T-helper 2 cell treated with Interferon-gamma antibody and Interleukin-4, amounts not matched to agents 5 μg/mL and 100 μg/mL, for 36 hours (primary cell): ENCODE results near the gene AIG1.

Source experiments
- DNase-seq: peaks from one replicate; pipeline ENCODE4 v3.0.0; 2021; ENCODE audit warnings: low spot score
- H3K27ac Mint-ChIP-seq: one replicate; pipeline ENCODE4 v1.8.0; 2021; ENCODE audit warnings: mild to moderate bottlenecking, mixed read lengths
- H3K27me3 Mint-ChIP-seq: one replicate; pipeline ENCODE4 v1.8.0; 2021; ENCODE audit warnings: low read depth, mixed read lengths
- H3K36me3 Mint-ChIP-seq: one replicate; pipeline ENCODE4 v1.8.0; 2021; ENCODE audit warnings: low read depth, mixed read lengths
- H3K4me1 Mint-ChIP-seq: one replicate; pipeline ENCODE4 v1.8.0; 2021; ENCODE audit warnings: low read depth, mixed read lengths
- H3K4me3 Mint-ChIP-seq: one replicate; pipeline ENCODE4 v1.8.0; 2022; ENCODE audit warnings: mild to moderate bottlenecking, moderate library complexity, mixed read lengths
- H3K9me3 Mint-ChIP-seq: one replicate; pipeline ENCODE4 v1.8.0; 2021; ENCODE audit warnings: mixed read lengths

AIG1 gene

GRCh38 chr6:143112837-143113236, 52.1 kb downstream of the AIG1 start:
- DNase-seq, result no peak
- no peak overlapping the region for H3K27ac Mint-ChIP-seq
- H3K4me1 Mint-ChIP-seq, result no peaks in the 10 kb centered on the region
- no peaks in the 10 kb centered on the region for H3K36me3 Mint-ChIP-seq
- no peaks in the 10 kb centered on the region for H3K27me3 Mint-ChIP-seq
- H3K4me3 Mint-ChIP-seq, result no peak overlapping the region
- H3K9me3 Mint-ChIP-seq, result no peaks in the 10 kb centered on the region

GRCh38 chr6:143115728-143116127, 55.0 kb downstream of the AIG1 start:
- no peak overlapping the region for H3K4me3 Mint-ChIP-seq
- no peaks in the 10 kb centered on the region for H3K27me3 Mint-ChIP-seq
- no peak for DNase-seq
- no peaks in the 10 kb centered on the region for H3K9me3 Mint-ChIP-seq
- H3K36me3 Mint-ChIP-seq, result no peaks in the 10 kb centered on the region
- no peak overlapping the region for H3K27ac Mint-ChIP-seq
- no peaks in the 10 kb centered on the region for H3K4me1 Mint-ChIP-seq

- Mint-ChIP-seq H3K27ac (no peak overlapping the region), H3K9me3 (no peaks in the 10 kb centered on the region), H3K36me3 (no peaks in the 10 kb centered on the region), H3K27me3 (no peaks in the 10 kb centered on the region), H3K4me1 (no peaks in the 10 kb centered on the region), H3K4me3 (no peak overlapping the region)
- DNase-seq, result no peak
These were observed 56.4 kb downstream of the AIG1 start for GRCh38 chr6:143117108-143117507.

GRCh38 chr6:143119260-143119659, 58.6 kb downstream of the AIG1 start:
- DNase-seq, result no peak
- H3K9me3 Mint-ChIP-seq, result no peaks in the 10 kb centered on the region
- no peaks in the 10 kb centered on the region for H3K4me1 Mint-ChIP-seq

GRCh38 chr6:143123081-143123480, 62.4 kb downstream of the AIG1 start:
- no peak for DNase-seq
- no peak overlapping the region for H3K27ac Mint-ChIP-seq
- H3K9me3 Mint-ChIP-seq, result no peaks in the 10 kb centered on the region
- no peaks in the 10 kb centered on the region for H3K36me3 Mint-ChIP-seq
- no peaks in the 10 kb centered on the region for H3K4me1 Mint-ChIP-seq
- H3K4me3 Mint-ChIP-seq, result no peak overlapping the region
- H3K27me3 Mint-ChIP-seq, result no peaks in the 10 kb centered on the region

More at GRCh38 chr6:143119260-143119659, 58.6 kb downstream of the AIG1 start:
- H3K27me3 Mint-ChIP-seq, result no peaks in the 10 kb centered on the region
- no peak overlapping the region for H3K27ac Mint-ChIP-seq
- no peaks in the 10 kb centered on the region for H3K36me3 Mint-ChIP-seq
- no peak overlapping the region for H3K4me3 Mint-ChIP-seq

GRCh38 chr6:143123941-143124340, 63.3 kb downstream of the AIG1 start:
- no peak overlapping the region for H3K4me3 Mint-ChIP-seq
- H3K27me3 Mint-ChIP-seq, result no peaks in the 10 kb centered on the region
- H3K4me1 Mint-ChIP-seq, result no peaks in the 10 kb centered on the region
- no peak for DNase-seq
- H3K9me3 Mint-ChIP-seq, result no peaks in the 10 kb centered on the region
- no peaks in the 10 kb centered on the region for H3K36me3 Mint-ChIP-seq
- H3K27ac Mint-ChIP-seq, result no peak overlapping the region

- Mint-ChIP-seq H3K4me1 (no peaks in the 10 kb centered on the region), H3K27me3 (no peaks in the 10 kb centered on the region), H3K9me3 (no peaks in the 10 kb centered on the region), H3K27ac (no peak overlapping the region), H3K36me3 (no peaks in the 10 kb centered on the region), H3K4me3 (no peak overlapping the region)
- DNase-seq, result no peak
These were observed 64.8 kb downstream of the AIG1 start for GRCh38 chr6:143125455-143125854.

- Mint-ChIP-seq H3K36me3 (no peaks in the 10 kb centered on the region), H3K4me3 (no peak overlapping the region), H3K9me3 (no peaks in the 10 kb centered on the region), H3K27ac (no peak overlapping the region), H3K27me3 (no peaks in the 10 kb centered on the region), H3K4me1 (no peaks in the 10 kb centered on the region)
- DNase-seq, result no peak
These were observed 65.3 kb downstream of the AIG1 start for GRCh38 chr6:143125864-143126573.

GRCh38 chr6:143126574-143126941, 65.9 kb downstream of the AIG1 start:
- no peaks in the 10 kb centered on the region for H3K36me3 Mint-ChIP-seq
- no peak overlapping the region for H3K4me3 Mint-ChIP-seq
- no peaks in the 10 kb centered on the region for H3K4me1 Mint-ChIP-seq
- DNase-seq, result no peak
- H3K9me3 Mint-ChIP-seq, result peaks cover 4% of the 10 kb centered on the region
- no peaks in the 10 kb centered on the region for H3K27me3 Mint-ChIP-seq
- H3K27ac Mint-ChIP-seq, result no peak overlapping the region

GRCh38 chr6:143127941-143128680, 67.4 kb downstream of the AIG1 start:
- Mint-ChIP-seq H3K36me3 (no peaks in the 10 kb centered on the region), H3K4me3 (no peak overlapping the region), H3K9me3 (peaks cover 12% of the 10 kb centered on the region), H3K27me3 (no peaks in the 10 kb centered on the region), H3K27ac (no peak overlapping the region), H3K4me1 (no peaks in the 10 kb centered on the region)
- no peak for DNase-seq

GRCh38 chr6:143128681-143129015, 68.0 kb downstream of the AIG1 start:
- Mint-ChIP-seq H3K4me1 (no peaks in the 10 kb centered on the region), H3K27me3 (no peaks in the 10 kb centered on the region), H3K27ac (no peak overlapping the region), H3K36me3 (no peaks in the 10 kb centered on the region), H3K9me3 (peaks cover 14% of the 10 kb centered on the region), H3K4me3 (no peak overlapping the region)
- no peak for DNase-seq

- no peak for DNase-seq
- Mint-ChIP-seq H3K9me3 (peaks cover 14% of the 10 kb centered on the region), H3K27ac (no peak overlapping the region), H3K27me3 (no peaks in the 10 kb centered on the region), H3K36me3 (no peaks in the 10 kb centered on the region), H3K4me1 (peaks cover 3% of the 10 kb centered on the region), H3K4me3 (no peak overlapping the region)
These were observed 70.2 kb downstream of the AIG1 start for GRCh38 chr6:143130928-143131327.

- no peak for DNase-seq
- no peak overlapping the region for H3K27ac Mint-ChIP-seq
- H3K36me3 Mint-ChIP-seq, result peaks cover 3% of the 10 kb centered on the region
- peaks cover 30% of the 10 kb centered on the region for H3K9me3 Mint-ChIP-seq
- H3K4me1 Mint-ChIP-seq, result peaks cover 11% of the 10 kb centered on the region
- no peak overlapping the region for H3K4me3 Mint-ChIP-seq
- no peaks in the 10 kb centered on the region for H3K27me3 Mint-ChIP-seq
These were observed 74.6 kb downstream of the AIG1 start for GRCh38 chr6:143135325-143135724.

- H3K4me3 Mint-ChIP-seq, result no peak overlapping the region
- H3K36me3 Mint-ChIP-seq, result peaks cover 5% of the 10 kb centered on the region
- DNase-seq, result no peak
- no peak overlapping the region for H3K27ac Mint-ChIP-seq
- no peaks in the 10 kb centered on the region for H3K27me3 Mint-ChIP-seq
- peaks cover 11% of the 10 kb centered on the region for H3K4me1 Mint-ChIP-seq
- peaks cover 36% of the 10 kb centered on the region for H3K9me3 Mint-ChIP-seq
These were observed 75.3 kb downstream of the AIG1 start for GRCh38 chr6:143135797-143136561.
